ENCODE data around the gene TENT4A. TPM values are rescaled to one million over a fixed set of nuclear protein-coding genes. Genes with fewer than 3 reads are reported as not detected.

Gene TENT4A
- total and polyA plus RNA-seq, 11 donors = 4.3 to 20.3 (median 11.2) TPM

GRCh38 chr5:6763191-6763590 is 50.0 kb downstream of the TENT4A start:
- intact Hi-C loops (cut with DNase I) = loop anchor here in 6 of 10 donors (10.0 kb wide), 5 partner anchors 632 to 1092 kb away; partner anchors contain the start of genes CFAP90 (in 2 of the 6) and ADCY2 (in 1 of the 6)
- TF ChIP-seq POLR2A (IDR thresholded peaks at IDR 0.05) (no peak), CTCF (IDR thresholded peaks at IDR 0.05) (no peak)
- Histone ChIP-seq H3K4me3 (no peak overlapping the region), H3K27ac (no peak overlapping the region), H3K4me1 (peaks cover 0 to 21% (median 9%) of the 10 kb centered on the region in 12 donors), H3K9me3 (peaks cover 0 to 4% (median 0%) of the 10 kb centered on the region in 12 donors), H3K36me3 (peaks cover 0 to 7% (median 3%) of the 10 kb centered on the region in 9 donors), H3K27me3 (no peaks in the 10 kb centered on the region)
- WGBS, 4 donors = 87 to 93% (median 90%) methylated on average over 12 of the region's 12 CpGs
- ATAC-seq = no peak
- DNase-seq = no peak

DNA sequence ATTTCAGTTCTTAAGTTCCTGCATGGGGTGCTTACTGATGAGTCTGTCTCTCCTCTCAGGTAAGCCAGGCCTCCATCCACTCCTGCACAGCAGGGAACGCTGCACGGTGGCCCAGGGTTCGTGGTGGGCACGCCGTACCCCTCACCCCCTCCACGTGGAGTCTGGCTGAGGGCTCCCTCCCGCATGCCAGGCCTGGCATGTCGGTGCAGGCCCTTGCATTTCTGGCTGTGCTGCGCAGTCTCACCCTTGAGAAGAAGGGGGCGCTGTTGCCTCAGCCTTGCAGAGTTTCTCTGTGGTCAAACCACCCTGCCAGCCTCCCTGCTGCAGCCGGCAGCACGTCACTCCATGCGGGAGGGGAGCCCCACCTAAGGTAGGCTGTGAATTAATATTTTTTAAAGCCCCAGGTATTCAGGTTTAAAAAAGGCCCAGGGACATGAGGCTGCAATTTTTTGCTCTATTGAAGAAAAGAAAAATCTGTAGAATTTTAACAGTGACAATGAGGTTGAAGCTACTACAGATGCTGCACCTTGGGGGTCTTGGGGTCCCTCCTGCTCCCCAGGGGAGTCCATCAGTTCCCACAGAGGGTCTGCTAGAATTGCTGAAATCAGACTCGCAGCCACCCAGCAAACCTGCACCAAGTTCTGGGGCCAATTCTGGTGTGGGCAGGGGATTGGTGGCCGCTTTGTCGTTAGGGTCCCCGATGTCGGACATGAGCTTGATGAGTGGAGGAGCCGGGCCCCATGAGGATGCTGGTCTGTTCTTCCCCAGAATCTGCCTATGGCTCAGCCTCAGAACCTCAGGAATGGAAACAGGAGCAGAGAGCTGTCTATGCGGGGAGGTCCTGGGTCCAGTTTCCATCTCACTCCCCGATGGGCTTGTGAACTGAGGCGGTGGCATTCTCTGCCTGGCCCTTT is 52.6 kb downstream of the TENT4A start:
- intact Hi-C loops (cut with DNase I) = loop anchor here in 9 of 10 donors (2.0 to 10.0 kb wide), 13 partner anchors 626 to 1089 kb away; partner anchors contain the start of genes CFAP90 (in 3 of the 9) and ADCY2 (in 1 of the 9)
- ATAC-seq (peak; percentile 53 to 82 (median 71)), DNase-seq (peak; percentile 68 to 86 (median 73))
- peak overlapping the region in 2 of 12 donors; percentile 15 to 28 for H3K4me3 ChIP-seq
- H3K4me1 ChIP-seq = peaks cover 0 to 31% (median 9%) of the 10 kb centered on the region in 12 donors
- peak overlapping the region in 6 of 12 donors; percentile 36 to 82 (median 48) for H3K27ac ChIP-seq
- no peaks in the 10 kb centered on the region for H3K36me3 ChIP-seq
- TF ChIP-seq POLR2A (IDR thresholded peaks at IDR 0.05) (no peak), CTCF (IDR thresholded peaks at IDR 0.05) (peak; percentile 60 to 85 (median 74))
- H3K9me3 ChIP-seq = peaks cover 0 to 4% (median 0%) of the 10 kb centered on the region in 12 donors
- H3K27me3 ChIP-seq = no peaks in the 10 kb centered on the region
- WGBS, 4 donors = 37 to 47% (median 42%) methylated on average over 15 to 22 of the region's 22 CpGs

GRCh38 chr5:6766604-6767093 is 53.4 kb downstream of the TENT4A start:
- peak; percentile 81 to 95 (median 94) for ATAC-seq
- intact Hi-C loops (cut with DNase I) = loop anchor here in 9 of 10 donors (2.0 to 10.0 kb wide), 13 partner anchors 626 to 1088 kb away; partner anchors contain the start of genes CFAP90 (in 3 of the 9) and ADCY2 (in 1 of the 9)
- WGBS, 4 donors = 25 to 34% (median 31%) methylated on average over 7 to 12 of the region's 12 CpGs

More at GRCh38 chr5:6766604-6767093, 53.4 kb downstream of the TENT4A start:
- DNase-seq = peak; percentile 78 to 94 (median 92)
- H3K36me3 ChIP-seq = no peaks in the 10 kb centered on the region
- peak overlapping the region in 6 of 12 donors; percentile 1 to 28 (median 6) for H3K4me3 ChIP-seq
- peaks cover 0 to 31% (median 9%) of the 10 kb centered on the region in 12 donors for H3K4me1 ChIP-seq
- TF ChIP-seq CTCF (IDR thresholded peaks at IDR 0.05) (peak in 1 of 12 donors; percentile 2), POLR2A (IDR thresholded peaks at IDR 0.05) (no peak)
- no peaks in the 10 kb centered on the region for H3K27me3 ChIP-seq
- H3K9me3 ChIP-seq = no peaks in the 10 kb centered on the region
- H3K27ac ChIP-seq = peak overlapping the region in 7 of 12 donors; percentile 36 to 82 (median 47)
